Suprapubic skin (tissue), 3 donors: ENCODE results near the gene MIER1.

Experiments used
- CTCF ChIP-seq, 2 donors: fragments of 200-600 bp in 1 of 2; fragments of 450-650 bp in 1 of 2; sonication (generic) in 1 of 2; IDR thresholded peaks; one replicate each; pipeline ENCODE4 v1.5.1; 2016 to 2019; ENCODE audit warnings: antibody characterized with exemption in 2 of 2, mild to moderate bottlenecking in 1 of 2, moderate library complexity in 1 of 2
- POLR2AphosphoS5 ChIP-seq, 3 donors: sonication (generic); formaldehyde crosslinking; IDR thresholded peaks; one replicate each; pipeline ENCODE4 v1.6.1; 2017; ENCODE audit warnings: antibody characterized with exemption in 3 of 3

GRCh38 chr1:66978201-66978600 lies 53.4 kb downstream of the MIER1 start:
- TF ChIP-seq CTCF (IDR thresholded peaks at IDR 0.05) (no peak), POLR2AphosphoS5 (IDR thresholded peaks at IDR 0.05) (no peak)
